Tibial nerve (tissue), 4 donors: ENCODE results near the gene IGSF8. TPM values are rescaled to one million over a fixed set of nuclear protein-coding genes. Genes with fewer than 3 reads are reported as not detected.

ENCODE experiments used
- DNase-seq, 2 donors: peaks; one replicate each; pipeline ENCODE4 v3.0.0-alpha.2; 2019; ENCODE audit warnings: low spot score in 2 of 2
- H3K27ac ChIP-seq, 4 donors: fragments of 200-600 bp; sonication (generic) in 3 of 4; one replicate each; pipeline ENCODE4 v1.5.1; 2017 to 2019; ENCODE audit warnings: mild to moderate bottlenecking in 1 of 4
- H3K27me3 ChIP-seq, 2 donors: fragments of 200-600 bp; sonication (generic) in 1 of 2; one replicate each; pipeline versions ENCODE4 v1.5.1 to v1.6.0; 2017 to 2019
- H3K36me3 ChIP-seq, 3 donors: fragments of 200-600 bp; sonication (generic); one replicate each; pipeline ENCODE4 v1.5.1; 2018 to 2019
- H3K4me1 ChIP-seq, 4 donors: fragments of 200-600 bp; sonication (generic) in 3 of 4; one replicate each; pipeline ENCODE4 v1.5.1; 2017 to 2019
- H3K4me3 ChIP-seq, 4 donors: fragments of 200-600 bp; sonication (generic) in 3 of 4; one replicate each; pipeline ENCODE4 v1.5.1; 2017 to 2019; ENCODE audit warnings: mild to moderate bottlenecking in 1 of 4, moderate library complexity in 1 of 4
- H3K9me3 ChIP-seq, 4 donors: fragments of 200-600 bp; sonication (generic) in 3 of 4; one replicate each; pipeline ENCODE4 v1.5.1; 2017 to 2019
- EP300 ChIP-seq, 2 donors: sonication (generic); formaldehyde crosslinking; IDR thresholded peaks; one replicate each; pipeline ENCODE4 v1.6.1; 2017; ENCODE audit warnings: antibody characterized with exemption in 2 of 2, mild to moderate bottlenecking in 1 of 2
- POLR2A ChIP-seq, 2 donors: fragments of 450-650 bp; IDR thresholded peaks; one replicate each; pipeline ENCODE4 v1.6.1; 2017; ENCODE audit warnings: antibody characterized with exemption in 2 of 2, mild to moderate bottlenecking in 2 of 2, moderate library complexity in 2 of 2
- WGBS, 2 donors: methylation state at CpG; one replicate each; pipeline ENCODE4 v1.1.5; 2018; 5-methylcytosine and 5-hydroxymethylcytosine counted together
- total RNA-seq, 4 donors: library from RNA; depleted of rRNA; stranded (reverse); fragments of >200 nt; gene quantifications; one replicate each; pipeline ENCODE4 v1.1.0, GENCODE V29; 2016
- TF ChIP-seq, protein P1 (sequence below), 5 experiments: fragments of 200-600 bp in 3 of 5; fragments of 450-650 bp in 2 of 5; sonication (generic) in 3 of 5; IDR thresholded peaks; one replicate each; pipeline ENCODE4 v1.5.1; 2016 to 2019; ENCODE audit warnings: antibody characterized with exemption in 5 of 5, mild to moderate bottlenecking in 3 of 5, moderate library complexity in 2 of 5

IGSF8 gene
- total RNA-seq, 4 donors from 2014 or later: 42.6 to 73.9 (median 50.7) TPM

DNA sequence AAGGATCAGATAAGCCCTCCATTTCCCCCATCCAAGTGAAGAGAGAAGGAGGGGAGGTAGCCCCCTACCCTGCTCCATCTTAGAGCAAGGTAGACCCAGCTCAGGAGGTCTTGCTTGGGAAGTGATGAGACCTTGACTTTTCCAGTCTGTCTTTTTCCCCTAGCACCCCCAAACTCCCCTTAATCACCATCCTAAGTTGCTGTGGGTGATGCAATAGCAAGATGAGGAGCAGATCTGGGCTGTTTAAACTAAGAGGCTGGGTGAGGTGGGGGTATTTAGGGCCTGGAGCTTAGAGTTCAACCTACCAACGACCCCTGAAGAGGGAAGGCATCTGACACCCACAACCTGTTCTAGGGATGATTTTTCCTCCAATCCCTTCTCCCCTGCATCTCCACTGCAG, 18.9 kb upstream of the IGSF8 start:
- Histone ChIP-seq H3K27ac (peak overlapping the region; percentile 47 to 94 (median 80)), H3K9me3 (no peaks in the 10 kb centered on the region), H3K4me1 (peaks cover 0 to 70% (median 17%) of the 10 kb centered on the region in 4 donors), H3K27me3 (no peaks in the 10 kb centered on the region), H3K4me3 (peak overlapping the region; percentile 36 to 58 (median 40)), H3K36me3 (peaks cover 0 to 11% (median 0%) of the 10 kb centered on the region in 3 donors)
- no peak for TF ChIP-seq EP300 (IDR thresholded peaks at IDR 0.05)
- TF ChIP-seq POLR2A (IDR thresholded peaks at IDR 0.05): no peak
- TF ChIP-seq, protein P1, sequence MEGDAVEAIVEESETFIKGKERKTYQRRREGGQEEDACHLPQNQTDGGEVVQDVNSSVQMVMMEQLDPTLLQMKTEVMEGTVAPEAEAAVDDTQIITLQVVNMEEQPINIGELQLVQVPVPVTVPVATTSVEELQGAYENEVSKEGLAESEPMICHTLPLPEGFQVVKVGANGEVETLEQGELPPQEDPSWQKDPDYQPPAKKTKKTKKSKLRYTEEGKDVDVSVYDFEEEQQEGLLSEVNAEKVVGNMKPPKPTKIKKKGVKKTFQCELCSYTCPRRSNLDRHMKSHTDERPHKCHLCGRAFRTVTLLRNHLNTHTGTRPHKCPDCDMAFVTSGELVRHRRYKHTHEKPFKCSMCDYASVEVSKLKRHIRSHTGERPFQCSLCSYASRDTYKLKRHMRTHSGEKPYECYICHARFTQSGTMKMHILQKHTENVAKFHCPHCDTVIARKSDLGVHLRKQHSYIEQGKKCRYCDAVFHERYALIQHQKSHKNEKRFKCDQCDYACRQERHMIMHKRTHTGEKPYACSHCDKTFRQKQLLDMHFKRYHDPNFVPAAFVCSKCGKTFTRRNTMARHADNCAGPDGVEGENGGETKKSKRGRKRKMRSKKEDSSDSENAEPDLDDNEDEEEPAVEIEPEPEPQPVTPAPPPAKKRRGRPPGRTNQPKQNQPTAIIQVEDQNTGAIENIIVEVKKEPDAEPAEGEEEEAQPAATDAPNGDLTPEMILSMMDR (IDR thresholded peaks at IDR 0.05): no peak
- 9 to 25% methylated on average over 1 of the region's 1 CpG for WGBS, 2 donors
- DNase-seq: no peak

GRCh38 chr1:160116283-160117147, 18.1 kb upstream of the IGSF8 start:
- Histone ChIP-seq H3K27me3 (no peaks in the 10 kb centered on the region), H3K4me1 (peaks cover 0 to 76% (median 15%) of the 10 kb centered on the region in 4 donors), H3K36me3 (peaks cover 0 to 8% (median 0%) of the 10 kb centered on the region in 3 donors), H3K27ac (peak overlapping the region; percentile 47 to 94 (median 80)), H3K9me3 (no peaks in the 10 kb centered on the region), H3K4me3 (peak overlapping the region; percentile 36 to 58 (median 40))
- DNase-seq: no peak
- TF ChIP-seq EP300 (IDR thresholded peaks at IDR 0.05) (no peak), POLR2A (IDR thresholded peaks at IDR 0.05) (no peak)
- TF ChIP-seq, protein P1 (IDR thresholded peaks at IDR 0.05): no peak
- 19 to 35% methylated on average over 12 of the region's 12 CpGs for WGBS, 2 donors

DNA sequence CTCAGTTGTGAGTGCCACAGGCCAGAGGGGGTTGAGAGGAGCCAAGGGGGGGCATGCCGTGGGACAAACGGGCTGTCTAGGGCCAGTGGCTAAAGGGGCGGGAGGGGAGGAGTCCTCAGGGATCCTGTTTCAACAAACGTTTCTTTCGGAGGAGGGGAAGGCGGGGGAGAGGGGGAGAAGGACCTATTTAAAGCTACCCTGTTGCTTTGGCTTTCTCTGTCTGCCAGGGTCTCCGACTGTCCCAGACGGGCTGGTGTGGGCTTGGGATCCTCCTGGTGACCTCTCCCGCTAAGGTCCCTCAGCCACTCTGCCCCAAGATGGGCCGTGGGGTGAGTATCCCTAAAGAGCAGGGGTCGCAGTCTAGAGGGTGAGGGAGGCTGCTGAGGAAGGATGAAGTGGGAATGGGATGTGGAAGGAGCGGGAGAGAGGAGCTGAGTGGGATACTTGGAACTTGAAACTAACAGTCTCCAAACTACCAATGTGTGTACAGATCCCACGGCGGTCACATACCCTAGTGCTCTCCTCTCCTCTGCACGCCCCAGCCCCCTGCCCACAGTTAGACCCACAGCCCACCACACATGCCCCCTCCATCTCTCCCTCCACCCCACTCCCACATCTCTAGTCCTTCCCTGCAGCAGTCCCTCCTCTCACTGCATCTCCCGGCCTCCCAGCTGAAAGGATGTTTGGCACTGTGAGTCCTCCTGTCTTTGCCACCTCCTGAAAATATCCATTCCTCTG, 17.3 kb upstream of the IGSF8 start, which contains the start of gene ATP1A2:
TSS of gene ATP1A2 (plus strand) at position 215 of the 738 bp plus-strand sequence. CDS start at position 318, 103 bp downstream.
- DNase-seq: no peak
- peak within 1 kb of the TSS; percentile 36 to 58 (median 40) for H3K4me3 ChIP-seq
- no peaks in the 10 kb centered on the region for H3K27me3 ChIP-seq
- 20 to 28% methylated on average over 16 of the region's 16 CpGs for WGBS, 2 donors
- H3K36me3 ChIP-seq: no peaks in the 10 kb centered on the region
- H3K9me3 ChIP-seq: no peaks in the 10 kb centered on the region
- TF ChIP-seq, protein P1 (IDR thresholded peaks at IDR 0.05): no peak
- TF ChIP-seq POLR2A (IDR thresholded peaks at IDR 0.05) (peak in 1 of 2 donors; percentile 28), EP300 (IDR thresholded peaks at IDR 0.05) (peak in 1 of 2 donors; percentile 80)
- H3K4me1 ChIP-seq: peaks cover 0 to 71% (median 12%) of the 10 kb centered on the region in 4 donors
- peak within 1 kb of the TSS; percentile 47 to 94 (median 80) for H3K27ac ChIP-seq

DNA sequence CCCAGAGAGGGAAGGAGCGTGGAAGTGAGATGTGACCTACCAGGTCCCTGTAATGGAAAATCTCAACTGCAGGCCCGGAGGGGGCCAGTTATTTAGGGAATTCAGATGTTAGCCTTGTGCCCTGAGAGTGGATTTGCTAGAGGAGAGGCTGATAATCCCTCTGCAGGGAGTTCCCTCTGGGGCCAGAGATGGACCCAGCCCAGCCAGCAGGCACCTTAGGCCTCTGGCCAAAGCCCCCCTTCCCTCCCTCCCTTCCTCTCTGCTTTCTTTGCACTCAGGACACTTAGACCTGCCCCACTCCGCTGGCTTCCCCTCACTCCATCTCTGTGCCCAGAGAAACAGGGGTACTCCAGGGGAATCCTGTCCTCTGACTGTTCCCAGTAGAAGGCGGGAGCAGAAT, 15.7 kb upstream of the IGSF8 start:
- no peaks in the 10 kb centered on the region for H3K27me3 ChIP-seq
- H3K36me3 ChIP-seq: no peaks in the 10 kb centered on the region
- H3K4me1 ChIP-seq: peaks cover 0 to 65% (median 10%) of the 10 kb centered on the region in 4 donors
- no peak for DNase-seq
- 55 to 57% methylated on average over 4 of the region's 4 CpGs for WGBS, 2 donors
- H3K4me3 ChIP-seq: no peak overlapping the region
- H3K27ac ChIP-seq: peak overlapping the region; percentile 37 to 94 (median 66)
- TF ChIP-seq, protein P1 (IDR thresholded peaks at IDR 0.05): no peak
- TF ChIP-seq POLR2A (IDR thresholded peaks at IDR 0.05): no peak
- no peak for TF ChIP-seq EP300 (IDR thresholded peaks at IDR 0.05)
- H3K9me3 ChIP-seq: no peaks in the 10 kb centered on the region
